NCI-H1436 treated with DMSO at 0.1 percent for 48 hours (cell line): ENCODE results near the gene APBA2.
"Not testable (repeated sequence)": the region's sequence is repeated elsewhere in the genome, so short reads cannot be mapped to it uniquely, and the experiment has no call there.

Source experiments
- DNase-seq: peaks from one replicate; lab custom pipeline; 2025; lab: John Stamatoyannopoulos, UW

Gene APBA2

GRCh38 chr15:28997791-28998190 is 112.0 kb downstream of the APBA2 start:
- no peak for DNase-seq

- DNase-seq, result no peak
These were observed 112.7 kb downstream of the APBA2 start for GRCh38 chr15:28998511-28998910.

- DNase-seq, result no peak
These were observed 117.5 kb downstream of the APBA2 start for GRCh38 chr15:29003191-29003839.

GRCh38 chr15:29003840-29004233 is 118.1 kb downstream of the APBA2 start:
- no peak for DNase-seq

GRCh38 chr15:29005931-29006330 is 120.2 kb downstream of the APBA2 start:
- DNase-seq, result no peak

- DNase-seq, result no peak
These were observed 123.1 kb downstream of the APBA2 start for GRCh38 chr15:29008846-29009245.

GRCh38 chr15:29012097-29012496 is 126.3 kb downstream of the APBA2 start:
- DNase-seq, result no peak

GRCh38 chr15:29014493-29014892 is 128.7 kb downstream of the APBA2 start:
- DNase-seq, result no peak

- DNase-seq, result no peak
These were observed 130.7 kb downstream of the APBA2 start for GRCh38 chr15:29016518-29016917.

- no peak for DNase-seq
These were observed 132.5 kb downstream of the APBA2 start for GRCh38 chr15:29018120-29018805.

- DNase-seq, result no peak
These were observed 133.5 kb downstream of the APBA2 start for GRCh38 chr15:29018995-29019976.

- no peak for DNase-seq
These were observed 136.1 kb downstream of the APBA2 start for GRCh38 chr15:29021857-29022256.

GRCh38 chr15:29024662-29025061 is 138.9 kb downstream of the APBA2 start:
- DNase-seq, result no peak

GRCh38 chr15:29025411-29025810 is 139.6 kb downstream of the APBA2 start:
- DNase-seq, result not testable (repeated sequence)

GRCh38 chr15:29028158-29028557 is 142.4 kb downstream of the APBA2 start:
- DNase-seq, result not testable (repeated sequence)

- DNase-seq, result no peak
These were observed 143.9 kb downstream of the APBA2 start for GRCh38 chr15:29029651-29030195.

GRCh38 chr15:29031502-29032228 is 145.9 kb downstream of the APBA2 start:
- no peak for DNase-seq

GRCh38 chr15:29032229-29032625 is 146.5 kb downstream of the APBA2 start:
- no peak for DNase-seq

- DNase-seq, result no peak
These were observed 147.0 kb downstream of the APBA2 start for GRCh38 chr15:29032751-29033150.

- no peak for DNase-seq
These were observed 148.4 kb downstream of the APBA2 start for GRCh38 chr15:29034151-29034550.

- no peak for DNase-seq
These were observed 149.0 kb downstream of the APBA2 start for GRCh38 chr15:29034593-29035335.
